Measurements from ENCODE around the gene UQCR11.

UQCR11 gene

DNA sequence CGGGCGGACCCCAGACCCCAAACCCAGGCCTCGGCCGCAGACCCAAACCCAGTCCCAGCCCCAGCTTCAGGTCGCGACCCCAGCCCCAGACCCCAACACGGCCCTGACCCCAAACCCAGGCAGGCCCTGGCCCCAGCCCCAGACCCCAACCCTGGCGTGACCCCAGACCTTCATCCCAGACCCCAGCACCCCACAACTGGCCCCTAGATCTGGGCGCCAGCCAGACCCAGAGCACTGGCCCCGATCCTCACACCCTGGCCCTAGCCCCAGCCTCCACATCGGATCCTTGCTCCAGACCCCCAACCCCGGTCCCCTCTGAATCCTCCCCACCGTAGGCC is 20.1 kb downstream of the UQCR11 start:
- DNase-seq, result no peak

DNA sequence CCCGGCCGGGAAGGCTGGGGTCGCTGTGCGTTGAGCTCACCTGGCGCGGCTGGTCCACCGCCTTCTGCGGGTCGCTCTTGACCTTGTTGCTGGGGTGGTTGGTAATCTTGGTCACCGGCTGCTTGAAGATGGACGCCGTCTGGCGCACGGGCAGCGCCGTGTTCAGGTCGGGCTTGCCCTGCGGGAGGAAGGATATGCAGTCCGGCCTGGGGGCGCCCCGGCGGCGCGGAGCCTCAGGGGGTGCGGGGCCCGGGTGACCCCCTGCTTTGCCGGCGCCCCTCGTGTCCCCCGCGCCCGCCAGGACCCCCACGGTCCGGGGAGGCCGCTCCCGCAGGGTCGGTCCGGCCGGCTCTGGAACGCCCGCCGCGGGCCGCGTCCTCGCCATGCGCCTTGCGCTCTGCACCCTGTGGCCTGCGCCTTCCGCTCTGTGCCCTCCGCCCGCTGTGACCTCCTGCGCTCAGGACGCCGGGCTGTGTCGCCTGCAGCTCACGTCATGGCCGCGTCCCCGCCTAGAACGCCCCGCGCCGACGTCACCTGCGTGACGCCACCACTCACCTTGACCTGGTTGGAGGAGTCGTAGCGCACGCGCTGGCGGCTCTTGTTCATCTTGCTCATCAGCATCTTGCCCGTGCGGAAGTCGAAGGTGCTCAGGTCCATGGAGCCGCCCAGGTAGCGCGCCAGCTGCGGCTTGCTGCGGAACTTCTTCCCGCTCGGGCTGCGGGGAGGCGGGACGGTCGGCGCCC is 20.6 kb downstream of the UQCR11 start:
- no peak for DNase-seq

DNA sequence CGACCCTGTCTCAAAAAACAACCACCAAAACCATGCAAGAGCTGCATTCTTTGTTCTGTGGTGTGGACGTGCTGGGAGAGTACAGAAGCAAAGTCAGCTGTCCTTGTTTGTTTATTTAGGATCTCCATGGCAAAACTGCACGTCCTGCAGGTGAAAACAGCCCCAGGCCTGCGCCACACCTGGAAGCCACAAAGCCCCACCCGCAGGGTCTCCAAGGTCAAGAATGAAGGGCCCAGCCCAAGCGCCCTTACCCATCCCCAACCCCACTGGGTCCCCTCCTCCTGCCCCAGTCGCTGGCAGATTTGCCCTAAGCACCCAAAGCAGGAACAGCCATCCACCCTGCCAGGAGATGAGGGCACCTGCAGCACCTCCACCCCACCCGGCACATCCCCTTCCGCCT is 23.1 kb downstream of the UQCR11 start:
- no peak for DNase-seq

DNA sequence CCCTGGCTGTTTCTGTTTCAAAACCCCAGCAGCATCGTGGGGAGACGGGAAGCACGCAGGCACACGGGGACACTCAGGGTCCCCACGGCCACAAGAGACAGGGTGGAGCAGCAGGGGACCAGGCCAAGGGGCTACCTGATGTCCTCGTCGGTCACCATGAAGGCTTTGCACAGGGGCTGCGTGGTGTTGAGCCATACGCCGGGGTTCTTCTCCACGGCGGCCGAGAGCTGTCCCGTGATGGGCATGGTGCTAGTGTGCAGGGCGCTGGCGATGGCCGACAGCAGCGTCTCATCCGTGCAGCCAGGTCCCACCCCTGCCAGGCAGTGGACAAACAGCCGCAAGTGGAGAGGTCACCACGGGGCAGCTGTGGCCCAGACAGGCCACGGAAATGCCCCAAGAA is 24.3 kb downstream of the UQCR11 start:
- DNase-seq, result no peak

DNA sequence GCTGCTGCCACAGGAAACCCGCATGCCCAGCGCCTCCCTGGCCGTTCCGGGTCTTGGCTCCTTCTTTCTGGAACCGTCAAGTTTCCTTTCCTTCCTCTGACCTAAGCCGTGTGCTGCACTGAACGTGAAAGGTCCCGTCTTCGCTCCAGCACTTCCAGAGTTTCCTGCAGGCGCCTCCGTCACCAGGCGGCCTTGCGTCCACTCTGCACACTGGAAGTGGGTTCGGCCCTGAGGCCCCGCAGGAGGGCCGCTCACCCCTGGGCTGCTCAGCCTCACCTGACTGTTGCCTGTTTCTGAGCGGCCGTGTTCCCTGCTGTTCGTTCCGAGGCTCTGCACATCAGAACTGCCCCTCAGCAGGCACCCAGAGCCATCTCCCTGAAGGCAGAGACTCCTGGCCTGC is 24.9 kb downstream of the UQCR11 start:
- no peak for DNase-seq

DNA sequence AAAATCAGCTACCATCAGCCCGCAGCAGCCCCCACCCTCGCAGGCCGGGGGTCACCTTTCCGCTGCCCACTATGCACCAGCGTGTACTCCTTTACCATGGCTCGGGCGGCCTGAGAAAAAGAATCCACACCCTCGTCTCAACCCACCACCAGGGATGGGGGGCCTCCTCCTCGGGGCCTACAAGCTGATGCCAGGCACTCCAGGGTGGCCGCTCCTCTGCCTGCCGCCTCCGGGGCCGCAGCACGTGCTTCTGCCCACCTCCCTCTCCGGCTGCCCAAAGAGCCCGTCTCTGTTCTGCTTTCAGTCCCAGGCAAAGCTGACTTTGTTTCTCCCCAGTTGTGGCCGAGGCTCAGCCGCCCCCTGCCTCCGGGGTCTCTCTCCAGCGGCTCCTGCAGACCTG is 26.0 kb downstream of the UQCR11 start:
- no peak for DNase-seq

DNA sequence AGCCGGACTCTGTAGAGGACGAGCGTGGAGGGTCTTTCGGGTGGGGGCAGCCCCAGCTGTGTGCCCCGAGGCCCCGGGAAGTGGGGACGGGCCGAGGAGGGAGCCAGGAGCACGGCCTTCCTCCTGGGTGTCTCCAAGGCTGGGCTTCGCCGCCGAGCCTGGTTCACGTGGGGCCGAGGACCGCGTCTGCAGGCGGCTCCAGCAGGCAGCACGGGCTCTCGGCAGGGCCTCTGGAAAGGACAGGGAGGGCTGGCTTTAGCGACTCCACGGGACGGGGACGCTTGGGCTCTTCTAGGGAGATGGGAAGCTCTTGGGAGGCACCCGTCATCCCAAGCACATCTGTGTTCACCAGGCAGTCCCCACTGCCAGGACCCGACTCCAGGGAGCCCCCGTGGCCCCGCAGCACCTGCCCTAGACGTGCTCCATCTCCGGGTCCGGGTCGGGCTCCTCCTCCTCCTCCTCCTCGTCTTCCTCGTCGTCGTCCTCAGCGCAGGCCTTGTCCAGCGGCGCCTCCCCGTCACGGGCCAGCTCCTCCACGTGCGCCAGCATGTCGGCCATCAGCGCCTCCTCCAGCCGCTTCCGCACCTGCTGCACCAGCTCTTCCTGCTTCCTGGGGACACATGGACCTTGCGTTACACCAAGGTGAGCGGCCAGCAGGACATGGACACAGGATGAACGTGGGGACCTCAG is 27.2 kb downstream of the UQCR11 start:
- no peak for DNase-seq

DNA sequence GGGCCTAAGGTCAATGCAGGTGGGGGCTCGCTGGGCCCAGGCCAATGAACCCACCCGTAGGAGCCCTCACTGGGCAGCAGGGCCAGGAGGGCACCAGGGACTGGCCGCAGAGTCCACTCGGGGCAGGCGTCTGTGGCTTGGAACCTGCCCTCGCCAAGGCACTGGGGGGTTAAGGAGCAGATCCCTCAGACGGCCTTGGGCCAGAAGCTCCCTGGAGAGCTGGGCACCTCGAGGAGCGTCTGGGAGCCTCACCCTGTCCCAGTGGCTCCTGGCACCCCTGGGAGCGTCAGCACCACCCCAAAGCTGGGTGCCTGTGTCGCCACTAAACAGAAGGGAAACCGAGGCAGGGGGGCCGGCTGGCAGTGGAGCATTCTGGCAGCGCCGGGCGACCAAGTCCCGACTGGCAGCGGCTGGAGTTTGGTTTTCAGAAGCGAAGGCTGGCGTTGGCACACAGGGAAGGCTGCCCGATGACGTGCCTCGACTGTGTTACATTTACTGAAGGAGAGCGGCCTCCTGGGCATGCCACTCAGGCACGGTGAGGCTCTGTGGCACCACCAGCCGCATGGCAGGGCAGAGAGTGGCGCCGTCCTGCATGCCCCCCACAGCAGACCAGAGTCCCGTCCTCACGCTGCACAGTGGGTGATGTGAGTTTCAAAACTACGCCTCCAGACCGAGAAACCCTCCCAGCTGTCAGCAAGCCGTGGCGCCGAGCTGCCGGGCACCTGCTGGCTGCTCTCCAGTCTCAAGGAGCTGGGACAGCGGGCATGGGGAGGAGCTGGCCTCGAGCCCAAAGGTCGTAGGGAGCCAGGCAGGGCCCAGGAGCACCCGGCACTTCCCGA is 28.0 kb downstream of the UQCR11 start:
- no peak for DNase-seq

DNA sequence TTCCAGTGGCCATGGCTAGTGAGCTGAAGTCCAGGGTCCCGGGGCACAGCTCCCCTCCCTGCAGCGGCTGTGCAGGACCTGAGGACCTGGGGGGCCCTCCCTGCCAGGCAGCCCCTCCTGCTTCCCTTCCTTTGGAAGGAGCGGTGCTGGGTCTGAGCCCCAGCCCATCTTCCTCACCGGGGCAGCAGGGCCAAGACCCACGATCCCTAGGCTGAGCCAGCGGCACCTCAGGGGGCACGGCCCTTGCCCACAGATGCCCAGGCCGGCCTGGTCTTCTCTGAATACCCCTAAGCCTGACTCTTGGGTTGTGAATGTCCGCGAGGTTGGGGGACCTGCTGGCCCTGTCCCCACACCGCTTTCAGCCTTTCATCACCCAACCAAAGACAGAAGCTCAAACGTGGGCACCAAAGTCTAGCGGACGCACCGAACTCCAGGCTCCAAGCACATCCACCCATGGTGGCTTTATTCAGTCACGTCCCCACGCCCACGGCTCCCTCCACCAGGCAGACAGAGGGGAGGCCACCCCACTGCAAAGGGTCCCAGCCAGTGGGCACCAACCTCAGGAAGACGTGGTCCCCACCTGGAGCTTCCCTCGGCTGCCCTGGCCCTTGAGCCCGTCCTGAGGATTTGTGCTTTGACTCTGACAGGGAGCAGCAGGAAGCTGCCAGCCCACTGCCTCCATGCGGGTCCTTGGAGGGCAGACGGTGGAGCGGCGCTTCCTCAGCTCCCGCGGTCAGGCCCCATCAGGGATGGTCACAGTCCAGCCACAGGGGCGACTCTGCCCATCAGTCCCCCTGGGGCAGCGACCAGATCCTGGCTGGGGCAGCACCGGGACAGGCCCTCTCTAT is 28.8 kb downstream of the UQCR11 start:
- no peak for DNase-seq

DNA sequence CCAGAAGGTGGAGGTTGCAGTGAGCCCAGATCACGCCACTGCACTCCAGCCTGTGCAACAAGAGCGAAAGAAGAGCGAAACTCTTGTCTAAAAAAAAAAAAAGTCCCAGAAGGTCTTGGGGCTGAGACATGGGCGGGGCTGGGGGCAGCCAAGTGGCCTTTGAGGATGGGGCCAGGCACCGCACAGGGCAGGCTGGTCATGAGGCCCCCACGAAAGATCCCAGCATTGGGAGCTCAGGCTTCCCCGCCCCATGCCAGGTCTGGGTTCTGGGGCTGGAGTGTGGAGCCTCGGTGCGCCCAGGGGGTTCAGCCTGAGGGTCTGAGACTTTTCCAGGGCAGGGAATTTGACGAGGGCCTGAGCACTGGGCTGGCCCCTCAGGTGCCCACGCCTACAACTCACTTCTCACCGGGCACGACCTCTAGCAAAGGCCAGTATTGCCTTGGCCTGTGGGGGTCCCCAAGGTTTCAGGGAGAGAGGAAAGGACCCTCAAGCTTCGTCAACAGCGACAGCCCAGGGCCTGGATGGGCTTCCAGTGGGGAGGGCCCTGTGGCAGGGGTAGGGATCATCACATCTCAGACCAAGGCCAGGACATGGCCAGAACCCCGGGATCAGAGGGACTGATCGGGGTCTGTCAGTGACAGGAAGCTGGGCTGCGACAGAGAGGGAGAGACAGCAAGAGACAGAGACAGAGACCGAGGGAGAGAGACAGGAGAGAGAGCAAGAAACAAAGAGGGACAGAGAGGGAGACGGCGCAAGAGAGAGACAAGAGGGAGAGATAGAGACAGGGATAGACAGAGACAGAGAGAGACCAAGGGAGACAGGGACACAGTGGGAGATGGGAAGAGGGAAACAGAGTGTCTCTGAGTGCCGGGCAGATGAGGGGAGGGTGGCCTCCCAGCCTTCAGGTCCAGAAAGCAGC is 29.7 kb downstream of the UQCR11 start:
- no peak for DNase-seq

DNA sequence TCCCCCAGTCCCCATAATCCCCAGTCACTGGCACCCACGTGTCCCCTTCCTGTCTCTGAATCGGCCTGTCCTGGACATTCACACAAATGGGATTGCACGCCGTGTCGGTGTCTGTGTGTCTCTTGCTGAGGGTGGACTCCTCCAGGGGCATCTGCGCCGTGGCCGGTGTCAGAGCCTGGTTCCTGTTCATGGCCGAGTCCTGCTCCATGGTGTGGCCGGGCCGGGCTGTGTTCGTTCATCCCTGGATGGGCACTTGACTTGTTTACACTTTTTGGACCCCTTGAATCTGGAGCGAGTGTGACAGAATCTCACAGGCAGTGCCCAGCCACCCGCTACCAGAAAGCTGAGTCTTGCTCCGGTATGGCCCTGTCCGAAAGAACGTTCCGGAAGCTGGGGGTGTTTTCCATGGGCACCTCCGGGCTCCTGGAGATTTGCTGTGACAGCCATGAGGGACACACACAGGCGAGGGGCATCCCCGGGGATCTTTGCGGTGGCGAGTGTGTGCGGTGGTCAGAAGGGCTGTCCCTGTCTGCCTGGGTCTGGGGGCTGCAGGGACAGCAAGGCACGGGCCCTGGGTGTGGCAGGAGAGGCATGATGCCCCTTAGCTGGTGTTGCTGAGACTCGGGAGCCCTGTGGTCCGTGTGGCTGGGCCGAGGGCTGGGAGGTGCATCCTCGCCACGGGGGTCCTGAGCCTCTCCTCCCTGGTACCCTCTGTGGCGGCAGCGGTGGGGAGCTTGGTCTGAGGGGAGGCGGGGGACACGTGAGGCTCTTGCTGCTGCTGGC is 30.7 kb downstream of the UQCR11 start:
- no peak for DNase-seq

DNA sequence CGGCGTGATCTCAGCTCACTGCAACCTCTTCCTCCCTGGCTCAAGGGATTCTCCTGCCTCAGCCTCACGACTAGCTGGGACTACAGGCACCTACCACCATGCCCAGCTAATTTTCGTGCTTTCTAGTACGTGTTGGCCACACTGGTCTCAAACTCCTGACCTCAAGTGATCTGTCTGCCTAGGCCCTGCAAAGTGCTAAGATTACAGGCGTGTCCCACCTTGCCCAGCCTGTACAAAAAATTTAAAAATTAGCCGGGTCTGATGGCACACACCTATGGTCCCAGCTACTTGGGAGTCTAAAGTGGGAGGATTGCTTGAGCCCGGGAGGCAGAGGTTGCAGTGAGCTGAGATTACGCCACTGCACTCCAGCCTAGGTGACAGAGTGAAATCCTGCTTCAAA is 32.5 kb downstream of the UQCR11 start:
- DNase-seq, result no peak

DNA sequence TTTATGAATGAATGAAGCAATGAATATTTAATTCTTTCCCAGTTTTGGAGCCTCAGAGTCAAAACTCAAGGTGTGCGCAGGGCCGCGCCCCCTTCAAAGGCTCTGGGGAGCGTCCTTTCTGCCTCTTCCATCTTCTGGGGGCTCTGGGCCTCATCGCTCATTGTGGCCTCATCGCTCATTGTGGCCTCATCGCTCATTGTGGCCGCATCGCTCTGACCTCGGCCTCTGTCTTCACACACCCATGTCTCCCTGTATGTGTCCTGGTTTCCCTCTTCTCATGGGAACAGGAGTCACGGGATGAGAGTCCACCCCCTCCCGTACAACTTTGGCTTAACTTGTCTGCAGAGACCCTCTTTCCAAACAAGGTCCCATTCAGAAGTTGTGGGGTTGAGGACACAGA is 33.9 kb downstream of the UQCR11 start:
- no peak for DNase-seq

DNA sequence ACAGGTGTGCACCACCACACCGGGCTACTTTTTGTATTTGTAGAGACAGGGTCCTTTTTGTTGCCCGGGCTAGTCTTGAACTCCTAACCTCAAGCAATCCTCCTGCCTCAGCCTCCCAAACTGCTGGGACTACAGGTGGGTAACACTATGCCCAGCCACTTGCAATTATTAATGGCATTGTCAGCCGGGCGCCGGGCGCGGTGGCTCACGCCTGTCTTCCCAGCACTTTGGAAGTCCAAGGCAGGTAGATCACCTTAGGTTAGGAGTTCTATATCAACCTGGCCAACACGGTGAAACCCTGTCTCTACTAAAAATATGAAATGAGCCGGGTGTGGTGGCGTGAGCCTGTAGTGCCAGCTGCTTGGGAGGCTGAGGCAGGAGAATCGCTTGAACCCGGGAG is 34.4 kb downstream of the UQCR11 start:
- DNase-seq, result no peak

DNA sequence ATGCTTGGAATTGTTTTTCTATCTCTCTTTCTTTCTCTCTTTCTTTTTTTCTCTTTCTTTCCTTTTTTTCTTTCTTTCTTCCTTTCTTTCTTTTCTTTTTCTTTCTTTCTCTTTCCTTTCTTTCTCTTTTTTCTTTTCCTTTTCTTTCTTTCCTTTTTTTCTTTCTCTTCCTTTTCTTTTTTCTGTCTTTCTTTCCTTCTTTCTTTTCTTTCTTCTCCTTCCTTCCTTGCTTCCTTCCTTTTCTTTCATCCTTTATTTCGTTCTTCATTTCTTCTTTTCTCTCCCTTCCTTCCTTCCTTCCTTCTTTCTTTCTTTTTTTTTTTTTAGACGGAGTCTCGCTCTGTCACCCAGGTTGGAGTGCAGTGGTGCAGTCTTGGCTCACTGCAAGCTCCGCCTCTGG is 35.3 kb downstream of the UQCR11 start:
- DNase-seq, result no peak

DNA sequence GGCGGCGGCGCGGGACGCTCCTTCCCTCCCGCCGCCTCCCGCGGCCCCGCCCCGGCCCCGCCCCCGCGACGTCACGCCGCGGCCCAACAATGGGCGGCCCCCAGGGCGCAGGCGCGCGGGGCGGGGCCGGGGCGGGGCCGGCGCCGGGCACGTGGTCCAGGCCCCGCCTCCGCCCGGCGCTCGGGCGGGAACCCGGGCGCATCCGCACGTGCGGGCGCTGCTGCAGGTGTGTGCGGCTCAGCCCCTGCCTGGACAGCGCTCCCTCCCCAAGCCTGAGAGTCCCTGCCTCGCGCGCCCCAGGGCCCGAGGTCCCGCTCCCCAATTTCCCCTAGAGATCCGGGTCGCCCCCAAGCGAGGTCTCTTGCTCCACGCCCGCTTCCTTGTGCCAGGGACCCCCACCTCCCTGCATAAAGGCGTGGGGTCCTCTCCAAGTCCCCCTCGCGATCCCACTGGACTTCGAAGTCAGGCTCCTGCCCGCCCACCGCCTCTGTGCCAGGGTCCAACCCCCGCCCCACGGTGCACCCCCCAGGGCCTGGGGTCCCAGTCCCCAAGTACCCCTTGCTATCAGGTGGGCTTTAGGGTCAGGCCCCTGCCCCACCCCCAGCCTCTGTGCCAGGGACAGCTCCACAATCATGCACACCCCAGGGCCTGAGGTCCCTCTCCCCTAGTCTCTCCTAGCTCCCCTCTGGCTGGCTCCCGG is 36.8 kb downstream of the UQCR11 start, which contains the start of gene MEX3D:
Gene MEX3D (minus strand): TSS at position 6 of the 700 bp plus-strand sequence. CDS start 267 bp downstream, outside the sequence.
- peak; percentile 84 for DNase-seq

DNA sequence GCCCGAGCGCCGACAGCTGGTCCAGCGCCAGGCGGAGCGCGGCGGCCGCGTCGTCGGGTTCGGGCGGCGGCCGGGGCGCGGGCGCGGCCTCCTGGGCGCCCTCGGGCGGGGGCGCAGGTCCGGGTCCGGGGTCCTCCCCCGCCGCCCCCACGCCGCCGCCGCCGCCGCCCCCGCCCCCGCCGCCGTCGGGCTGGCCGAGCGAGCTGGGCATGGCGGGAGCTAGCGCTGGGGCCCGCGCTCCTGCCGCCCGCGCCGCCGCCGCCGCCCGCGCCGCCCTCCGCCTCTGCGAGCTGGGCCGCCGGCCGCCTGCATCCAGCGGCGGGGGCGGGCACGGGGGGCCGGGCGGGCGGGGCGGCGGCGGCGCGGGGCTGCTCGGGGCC is 37.4 kb downstream of the UQCR11 start:
- no peak for DNase-seq

DNA sequence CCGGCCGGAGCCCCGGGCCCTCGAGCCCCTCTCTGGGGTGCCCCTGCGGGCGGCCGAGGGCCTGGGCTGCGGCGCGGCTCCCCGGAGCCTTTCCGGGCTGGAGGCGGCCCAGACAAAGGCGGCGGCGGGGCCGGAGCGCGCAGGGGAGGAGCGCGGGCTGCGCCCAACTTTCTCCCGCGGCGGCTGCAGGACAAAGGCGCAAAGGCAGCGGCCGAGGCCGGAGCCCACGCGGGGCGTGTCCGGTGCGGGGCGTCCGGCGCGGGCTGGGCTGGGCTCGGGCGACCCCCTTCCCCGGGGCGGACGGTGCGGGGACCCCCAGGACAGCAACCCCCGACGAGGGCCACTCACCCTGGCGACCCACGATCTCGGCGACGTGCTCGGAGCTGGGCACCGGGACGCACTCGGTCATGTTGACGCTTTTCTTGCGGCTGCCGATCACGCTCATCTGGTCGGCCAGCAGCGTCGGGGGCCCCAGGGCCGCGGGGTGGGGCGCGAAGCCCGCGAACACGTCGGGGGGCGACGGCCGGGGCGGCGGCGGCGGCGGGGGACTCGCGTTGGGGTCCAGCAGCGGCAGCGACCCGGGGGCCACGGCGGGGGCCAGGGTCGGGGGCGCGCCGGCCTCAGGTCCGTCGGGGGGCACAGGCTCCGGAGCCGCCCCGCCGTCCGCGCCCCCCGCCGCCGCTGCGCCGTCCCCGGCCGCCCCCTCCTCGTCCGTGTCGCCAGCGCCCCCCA is 38.0 kb downstream of the UQCR11 start:
- no peak for DNase-seq

DNA sequence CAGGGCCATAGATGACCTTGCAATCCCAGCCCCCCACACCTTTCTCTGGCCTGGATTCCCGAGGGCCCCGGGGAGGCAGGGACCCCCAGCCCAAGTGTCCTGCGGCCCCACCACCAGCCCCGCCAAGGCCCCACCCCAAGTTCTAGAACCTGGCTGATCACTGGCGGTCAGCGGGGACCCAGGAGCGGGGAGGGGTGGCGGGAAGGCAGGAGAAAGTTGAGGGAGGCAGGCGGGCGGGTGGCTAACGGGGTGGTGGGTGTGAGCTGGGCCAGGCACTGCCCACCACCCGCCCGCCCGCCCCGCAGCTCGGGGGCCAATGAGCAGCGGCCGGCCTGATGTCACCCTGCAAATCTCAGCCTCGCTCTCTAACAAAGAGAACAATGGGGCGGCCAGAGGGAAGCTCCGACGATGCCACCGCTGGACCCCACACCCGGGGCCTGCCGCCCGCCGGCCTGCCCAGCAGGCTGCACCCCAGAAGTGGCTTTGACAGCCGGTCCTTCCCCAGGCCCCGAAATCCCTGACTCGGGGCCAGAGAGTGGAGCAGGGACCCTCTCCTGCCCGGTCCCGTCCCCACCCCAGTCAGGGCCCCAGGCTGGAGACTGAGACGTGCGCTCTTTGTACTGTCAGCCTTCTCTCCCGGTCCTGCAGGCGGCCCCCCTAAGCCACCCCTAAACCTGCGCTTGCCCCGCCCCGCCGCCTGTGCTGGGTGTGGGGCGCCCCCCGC is 38.7 kb downstream of the UQCR11 start:
- DNase-seq, result peak; percentile 88
